A549 (cell line): ENCODE results near the gene FMNL2.

ENCODE experiments used
- BHLHE40 ChIP-seq: IDR thresholded peaks from 2 replicates; pipeline ENCODE4 v1.6.1; 2012; ENCODE audit warnings: low read depth, low read length, inconsistent platforms
- EHF ChIP-seq: fragments of 250-450 bp; sonication (Bioruptor Pico); IDR thresholded peaks from 2 replicates; pipeline ENCODE4 v1.5.0; 2020; ENCODE audit warnings: mild to moderate bottlenecking
- EP300 ChIP-seq, 2 experiments: fragments of >200 bp; sonication (Bioruptor Twin); formaldehyde crosslinking; IDR thresholded peaks; 2 replicates in 1 of 2; 3 replicates in 1 of 2; pipeline ENCODE4 v1.6.1; 2016 to 2017
- ESRRA ChIP-seq: fragments of 150-350 bp; IDR thresholded peaks from 2 replicates; pipeline ENCODE4 v1.6.1; 2014; ENCODE audit warnings: mild to moderate bottlenecking, low read length, borderline replicate concordance
- HMGXB4 ChIP-seq: fragments of 250-450 bp; sonication (Bioruptor Pico); IDR thresholded peaks from 2 replicates; pipeline ENCODE4 v1.5.0; 2021; ENCODE audit warnings: mild to moderate bottlenecking, moderate library complexity, borderline replicate concordance
- MAX ChIP-seq: IDR thresholded peaks from 2 replicates; pipeline ENCODE4 v1.6.1; 2012
- NPAS2 ChIP-seq: fragments of 250-450 bp; sonication (Bioruptor Pico); IDR thresholded peaks from 2 replicates; pipeline ENCODE4 v1.8.0; 2022; ENCODE audit warnings: mild to moderate bottlenecking, moderate library complexity, borderline replicate concordance
- PBX3 ChIP-seq: IDR thresholded peaks from 2 replicates; pipeline ENCODE4 v1.6.1; 2012
- POLR2A ChIP-seq: IDR thresholded peaks from 2 replicates; pipeline ENCODE4 v1.6.1; 2012; ENCODE audit warnings: mild to moderate bottlenecking, low read length
- POLR2AphosphoS2 ChIP-seq: conservative IDR thresholded peaks from 2 replicates; pipeline ENCODE4 v1.6.1; 2012; ENCODE audit warnings: low read length, improper control_type of control experiment, inconsistent platforms
- RAD21 ChIP-seq, 2 experiments: fragments of >200 bp in 1 of 2; sonication (Bioruptor Twin) in 1 of 2; formaldehyde crosslinking in 1 of 2; IDR thresholded peaks in 1 of 2; conservative IDR thresholded peaks in 1 of 2; 2 replicates in 1 of 2; 3 replicates in 1 of 2; pipeline ENCODE4 v1.6.1; 2012 to 2018; ENCODE audit warnings: inconsistent platforms in 1 of 2
- ZFP36 ChIP-seq: fragments of 450-650 bp; IDR thresholded peaks from 2 replicates; pipeline ENCODE4 v1.6.1; 2014; ENCODE audit warnings: borderline replicate concordance; ENCODE audit not compliant: partially characterized antibody
- TF ChIP-seq, protein P1 (sequence below): fragments of >200 bp; sonication (Bioruptor Twin); formaldehyde crosslinking; IDR thresholded peaks from 3 replicates; pipeline ENCODE4 v1.5.1; 2016
- TF ChIP-seq, protein P2 (sequence below): fragments of 450-650 bp; IDR thresholded peaks from 2 replicates; pipeline ENCODE4 v1.6.1; 2014; ENCODE audit warnings: antibody characterized with exemption

DNA sequence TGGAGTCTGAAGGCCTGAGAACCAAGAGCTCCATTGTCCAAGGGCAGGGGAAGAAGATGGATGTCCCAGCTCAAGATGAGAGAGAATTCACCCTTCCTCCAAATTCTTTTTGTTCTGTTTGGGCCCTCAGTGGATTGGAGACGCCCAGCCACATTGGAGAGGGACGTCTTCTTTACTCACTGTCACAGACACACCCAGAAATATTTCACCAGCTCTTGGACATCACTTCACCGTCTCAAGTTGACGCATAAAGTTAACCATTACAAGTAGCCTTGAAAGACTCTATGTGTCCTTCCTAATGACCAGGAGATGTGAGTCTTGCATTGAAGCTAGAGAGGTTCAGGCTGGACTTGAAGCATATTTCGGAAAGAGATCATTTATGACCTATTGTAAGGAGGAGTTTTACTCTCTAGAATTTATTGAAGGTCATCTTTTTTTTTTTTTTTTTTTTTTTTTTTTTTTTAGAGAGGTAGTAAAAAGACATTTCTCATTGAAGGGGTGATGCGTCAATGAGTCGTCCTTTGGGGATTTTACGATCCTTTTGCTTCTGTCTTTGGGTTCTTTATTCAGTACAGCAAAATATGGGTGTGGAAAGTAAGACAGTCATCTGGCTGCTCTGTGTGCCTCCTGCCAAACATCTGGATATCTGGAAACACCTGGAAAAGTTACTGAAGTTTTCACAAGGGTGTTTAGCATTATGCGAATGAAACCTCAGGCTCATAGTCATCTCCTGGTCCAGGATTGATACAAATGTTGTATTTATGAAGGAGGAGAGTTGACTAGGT lies 264.2 kb downstream of the FMNL2 start:
- TF ChIP-seq PBX3 (no peak), EP300 (IDR thresholded peaks at IDR 0.05) (no peak), POLR2A (no peak), RAD21 (conservative IDR thresholded peaks at IDR 0.05 in 1 of 2, IDR thresholded peaks at IDR 0.05 in 1 of 2) (no peak), ZFP36 (no peak), HMGXB4 (CRISPR knock-in tag) (no peak), MAX (no peak), ESRRA (no peak), NPAS2 (CRISPR knock-in tag) (no peak), EHF (CRISPR knock-in tag) (no peak), BHLHE40 (no peak), POLR2AphosphoS2 (no peak)
- TF ChIP-seq, protein P1, sequence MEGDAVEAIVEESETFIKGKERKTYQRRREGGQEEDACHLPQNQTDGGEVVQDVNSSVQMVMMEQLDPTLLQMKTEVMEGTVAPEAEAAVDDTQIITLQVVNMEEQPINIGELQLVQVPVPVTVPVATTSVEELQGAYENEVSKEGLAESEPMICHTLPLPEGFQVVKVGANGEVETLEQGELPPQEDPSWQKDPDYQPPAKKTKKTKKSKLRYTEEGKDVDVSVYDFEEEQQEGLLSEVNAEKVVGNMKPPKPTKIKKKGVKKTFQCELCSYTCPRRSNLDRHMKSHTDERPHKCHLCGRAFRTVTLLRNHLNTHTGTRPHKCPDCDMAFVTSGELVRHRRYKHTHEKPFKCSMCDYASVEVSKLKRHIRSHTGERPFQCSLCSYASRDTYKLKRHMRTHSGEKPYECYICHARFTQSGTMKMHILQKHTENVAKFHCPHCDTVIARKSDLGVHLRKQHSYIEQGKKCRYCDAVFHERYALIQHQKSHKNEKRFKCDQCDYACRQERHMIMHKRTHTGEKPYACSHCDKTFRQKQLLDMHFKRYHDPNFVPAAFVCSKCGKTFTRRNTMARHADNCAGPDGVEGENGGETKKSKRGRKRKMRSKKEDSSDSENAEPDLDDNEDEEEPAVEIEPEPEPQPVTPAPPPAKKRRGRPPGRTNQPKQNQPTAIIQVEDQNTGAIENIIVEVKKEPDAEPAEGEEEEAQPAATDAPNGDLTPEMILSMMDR = no peak
- TF ChIP-seq, protein P2, sequence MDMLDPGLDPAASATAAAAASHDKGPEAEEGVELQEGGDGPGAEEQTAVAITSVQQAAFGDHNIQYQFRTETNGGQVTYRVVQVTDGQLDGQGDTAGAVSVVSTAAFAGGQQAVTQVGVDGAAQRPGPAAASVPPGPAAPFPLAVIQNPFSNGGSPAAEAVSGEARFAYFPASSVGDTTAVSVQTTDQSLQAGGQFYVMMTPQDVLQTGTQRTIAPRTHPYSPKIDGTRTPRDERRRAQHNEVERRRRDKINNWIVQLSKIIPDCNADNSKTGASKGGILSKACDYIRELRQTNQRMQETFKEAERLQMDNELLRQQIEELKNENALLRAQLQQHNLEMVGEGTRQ = no peak
